Loucy (cell line): ENCODE measurements around the gene HOXB9.

Source experiments
- H2AFZ ChIP-seq: fragments of 200-600 bp; sonication (generic); 2 replicates; pipeline ENCODE4 v1.6.0; 2016; ENCODE audit warnings: antibody characterized with exemption, mild to moderate bottlenecking, low read length, moderate library complexity
- H3F3A ChIP-seq: fragments of 200-600 bp; 2 replicates; pipeline ENCODE4 v1.6.0; 2016; ENCODE audit warnings: antibody characterized with exemption, low read depth, mild to moderate bottlenecking
- H3K27me3 ChIP-seq: fragments of 200-600 bp; sonication (generic); 2 replicates; pipeline ENCODE4 v1.6.1; 2014; ENCODE audit warnings: low read length, mild to moderate bottlenecking; ENCODE audit not compliant: insufficient read depth, poor library complexity, severe bottlenecking
- H3K36me3 ChIP-seq: fragments of 200-600 bp; sonication (generic); 2 replicates; pipeline ENCODE4 v1.6.1; 2016; ENCODE audit warnings: low read length; ENCODE audit not compliant: insufficient read depth
- H3K4me1 ChIP-seq: fragments of 200-600 bp; sonication (generic); 2 replicates; pipeline ENCODE4 v1.5.1; 2014; ENCODE audit warnings: low read length, mild to moderate bottlenecking; ENCODE audit not compliant: insufficient read depth, poor library complexity, severe bottlenecking
- H3K4me2 ChIP-seq: fragments of 200-600 bp; sonication (generic); 2 replicates; pipeline ENCODE4 v1.6.0; 2014; ENCODE audit warnings: antibody characterized with exemption, low read length, low read depth, mild to moderate bottlenecking; ENCODE audit not compliant: poor library complexity, severe bottlenecking
- H3K4me3 ChIP-seq: fragments of 200-600 bp; sonication (generic); 2 replicates; pipeline ENCODE4 v1.5.1; 2014; ENCODE audit warnings: low read length, mild to moderate bottlenecking, mixed read lengths; ENCODE audit not compliant: poor library complexity, severe bottlenecking
- H3K79me2 ChIP-seq: fragments of 200-600 bp; sonication (generic); 2 replicates; pipeline ENCODE4 v1.6.1; 2014; ENCODE audit warnings: low read length; ENCODE audit not compliant: insufficient read depth
- H3K9ac ChIP-seq: fragments of 200-600 bp; sonication (generic); 2 replicates; pipeline ENCODE4 v1.6.0; 2014; ENCODE audit warnings: mild to moderate bottlenecking, low read depth, low read length, moderate library complexity; ENCODE audit not compliant: poor library complexity, severe bottlenecking
- H3K9me2 ChIP-seq: fragments of 200-600 bp; sonication (generic); replicated peaks from 2 replicates; pipeline ENCODE4 v1.6.1; 2016; ENCODE audit warnings: low read depth, low read length, mixed read lengths
- H3K9me3 ChIP-seq: fragments of 200-600 bp; sonication (generic); 2 replicates; pipeline ENCODE4 v1.6.1; 2014; ENCODE audit warnings: mild to moderate bottlenecking, antibody characterized with exemption, low read length, low read depth; ENCODE audit not compliant: insufficient read depth
- H4K20me1 ChIP-seq: fragments of 200-600 bp; sonication (generic); 2 replicates; pipeline ENCODE4 v1.6.0; 2014; ENCODE audit warnings: antibody characterized with exemption, low read length, mild to moderate bottlenecking; ENCODE audit not compliant: insufficient read depth, poor library complexity, severe bottlenecking
- EZH2phosphoT487 ChIP-seq: fragments of 200-600 bp; IDR thresholded peaks from 2 replicates; pipeline ENCODE4 v1.6.1; 2018; ENCODE audit warnings: antibody characterized with exemption, mild to moderate bottlenecking, moderate library complexity, borderline replicate concordance
- TF ChIP-seq, protein P1 (sequence below): fragments of 200-600 bp; sonication (generic); conservative IDR thresholded peaks from 2 replicates; pipeline ENCODE4 v1.5.1; 2014; ENCODE audit warnings: mild to moderate bottlenecking, antibody characterized with exemption, low read length

The HOXB9 gene

GRCh38 chr17:48615963-48616716, 10.0 kb downstream of the HOXB9 start:
- H3K79me2 ChIP-seq, result peaks cover 97% of the 10 kb centered on the region
- peaks cover 8% of the 10 kb centered on the region; the same call in 1 of the 2 replicates for H3F3A ChIP-seq
- peak overlapping the region; percentile 98 for H3K4me2 ChIP-seq
- peaks cover 31% of the 10 kb centered on the region for H3K4me1 ChIP-seq
- H3K9me2 ChIP-seq, result no peaks in the 10 kb centered on the region
- peak overlapping the region; percentile 100 for H3K9ac ChIP-seq
- H3K4me3 ChIP-seq, result peak overlapping the region; percentile 89
- TF ChIP-seq EZH2phosphoT487, result no peak
- TF ChIP-seq, protein P1, sequence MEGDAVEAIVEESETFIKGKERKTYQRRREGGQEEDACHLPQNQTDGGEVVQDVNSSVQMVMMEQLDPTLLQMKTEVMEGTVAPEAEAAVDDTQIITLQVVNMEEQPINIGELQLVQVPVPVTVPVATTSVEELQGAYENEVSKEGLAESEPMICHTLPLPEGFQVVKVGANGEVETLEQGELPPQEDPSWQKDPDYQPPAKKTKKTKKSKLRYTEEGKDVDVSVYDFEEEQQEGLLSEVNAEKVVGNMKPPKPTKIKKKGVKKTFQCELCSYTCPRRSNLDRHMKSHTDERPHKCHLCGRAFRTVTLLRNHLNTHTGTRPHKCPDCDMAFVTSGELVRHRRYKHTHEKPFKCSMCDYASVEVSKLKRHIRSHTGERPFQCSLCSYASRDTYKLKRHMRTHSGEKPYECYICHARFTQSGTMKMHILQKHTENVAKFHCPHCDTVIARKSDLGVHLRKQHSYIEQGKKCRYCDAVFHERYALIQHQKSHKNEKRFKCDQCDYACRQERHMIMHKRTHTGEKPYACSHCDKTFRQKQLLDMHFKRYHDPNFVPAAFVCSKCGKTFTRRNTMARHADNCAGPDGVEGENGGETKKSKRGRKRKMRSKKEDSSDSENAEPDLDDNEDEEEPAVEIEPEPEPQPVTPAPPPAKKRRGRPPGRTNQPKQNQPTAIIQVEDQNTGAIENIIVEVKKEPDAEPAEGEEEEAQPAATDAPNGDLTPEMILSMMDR, result no peak
- H3K9me3 ChIP-seq, result no peaks in the 10 kb centered on the region
- H2AFZ ChIP-seq, result no peak overlapping the region
- H3K36me3 ChIP-seq, result no peaks in the 10 kb centered on the region
- peaks cover 21% of the 10 kb centered on the region for H3K27me3 ChIP-seq
- H4K20me1 ChIP-seq, result peaks cover 9% of the 10 kb centered on the region

DNA sequence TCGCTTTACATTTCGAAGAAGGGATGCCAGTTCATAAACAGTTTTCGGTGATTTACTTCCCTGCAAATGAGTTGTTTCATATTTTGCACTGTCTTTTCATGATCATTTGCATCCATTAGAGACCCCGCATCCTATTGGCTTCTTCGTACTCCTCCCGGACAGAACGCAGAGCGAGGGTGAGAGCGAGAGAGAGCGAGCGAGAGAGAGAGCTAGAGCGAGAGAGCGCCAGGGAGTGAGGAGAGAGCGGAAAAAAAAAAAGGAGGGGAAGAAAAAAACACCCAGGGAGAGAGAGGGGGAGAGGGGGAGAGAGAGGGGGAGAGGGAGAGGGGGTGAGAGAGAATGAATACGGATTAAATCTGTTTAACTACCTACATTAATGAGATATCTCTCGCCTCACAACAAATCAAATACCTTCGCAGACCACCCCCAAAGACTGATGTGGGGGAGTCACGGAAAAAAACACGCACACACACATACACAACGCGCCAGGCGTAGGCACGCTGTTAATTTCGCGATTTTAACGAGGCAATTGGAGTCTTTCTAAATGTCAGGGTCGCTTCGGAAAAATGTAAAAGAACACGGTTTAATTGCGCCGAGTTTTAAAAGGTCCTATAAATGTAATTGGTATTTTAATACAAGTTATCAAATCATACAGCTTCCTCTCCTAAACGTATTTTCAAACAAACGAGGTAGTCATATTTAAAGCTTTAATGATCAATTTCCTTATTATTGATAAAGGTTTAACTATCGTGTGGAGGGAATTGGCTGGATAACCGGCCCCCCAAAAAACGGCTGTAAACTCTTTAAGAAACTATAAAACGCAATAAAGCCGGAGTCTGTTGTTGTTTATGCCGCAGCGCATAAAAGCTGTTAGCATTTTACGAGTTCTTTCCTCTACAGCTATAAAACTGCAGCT, 10.9 kb downstream of the HOXB9 start, which contains the start of gene HOXB8:
Gene HOXB8 (minus strand): TSS at position 246 of the 916 bp plus-strand sequence. CDS start 588 bp downstream, outside the sequence.
- H4K20me1 ChIP-seq, result peaks cover 9% of the 10 kb centered on the region
- peaks cover 24% of the 10 kb centered on the region for H3K4me1 ChIP-seq
- peak within 1 kb of the TSS; percentile 100 for H3K9ac ChIP-seq
- H3F3A ChIP-seq, result peaks cover 12% of the 10 kb centered on the region; the same call in 1 of the 2 replicates
- H3K4me2 ChIP-seq, result peak within 1 kb of the TSS; percentile 98
- no peak within 1 kb of the TSS for H2AFZ ChIP-seq
- TF ChIP-seq, protein P1, result no peak
- peak; percentile 14; the same call in 1 of the 2 replicates for TF ChIP-seq EZH2phosphoT487
- H3K9me3 ChIP-seq, result no peaks in the 10 kb centered on the region
- H3K9me2 ChIP-seq, result no peaks in the 10 kb centered on the region
- H3K4me3 ChIP-seq, result peak within 1 kb of the TSS; percentile 89
- no peaks in the 10 kb centered on the region for H3K36me3 ChIP-seq
- H3K27me3 ChIP-seq, result peaks cover 20% of the 10 kb centered on the region
- peaks cover 97% of the 10 kb centered on the region for H3K79me2 ChIP-seq

DNA sequence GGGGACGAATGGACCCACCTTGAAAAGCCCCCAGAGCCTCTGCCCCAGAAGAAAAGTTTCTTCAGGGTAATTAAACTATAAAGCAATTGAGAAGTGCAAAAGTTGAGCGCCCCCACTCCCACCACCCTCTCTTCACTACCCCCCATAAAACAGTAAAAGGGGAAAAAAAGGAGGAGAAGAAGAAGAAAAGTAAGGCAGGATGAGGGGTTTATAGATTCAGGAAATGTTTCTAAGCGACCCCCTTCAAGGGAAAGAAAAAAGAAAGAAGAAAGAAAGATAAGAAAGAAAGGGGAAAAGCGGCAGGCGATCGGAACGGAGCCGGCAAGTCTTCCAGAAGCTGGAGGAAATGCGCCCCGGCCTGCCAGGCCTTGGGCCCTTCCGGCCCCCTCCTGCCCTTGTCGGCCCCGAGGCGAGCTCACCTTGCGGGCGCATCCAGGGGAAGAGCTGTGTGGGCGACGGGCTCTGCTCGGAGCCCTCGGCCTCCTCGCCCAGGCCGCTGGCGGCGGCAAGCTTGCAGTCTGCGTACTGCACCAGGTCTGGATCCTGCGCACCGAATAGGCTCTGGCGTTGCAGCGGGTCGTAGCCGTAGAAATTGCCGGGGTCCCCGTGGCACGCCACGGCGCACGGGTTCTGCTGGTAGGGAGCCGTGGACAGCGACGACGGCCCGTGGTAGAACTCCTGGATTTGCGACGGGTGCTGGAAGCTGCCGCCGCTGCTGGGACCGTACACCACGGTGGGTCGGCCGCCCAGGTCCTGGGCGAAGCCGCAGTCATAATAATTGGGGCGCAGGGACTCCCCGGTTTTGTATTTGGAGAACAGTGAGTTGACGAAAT, 12.1 kb downstream of the HOXB9 start:
- Histone ChIP-seq H2AFZ (no peak overlapping the region), H3K9ac (peak overlapping the region; percentile 100), H3K9me2 (no peaks in the 10 kb centered on the region), H4K20me1 (peaks cover 9% of the 10 kb centered on the region), H3K36me3 (no peaks in the 10 kb centered on the region), H3K4me2 (peak overlapping the region; percentile 98), H3K9me3 (no peaks in the 10 kb centered on the region), H3K4me3 (peak overlapping the region; percentile 89), H3K79me2 (peaks cover 99% of the 10 kb centered on the region), H3K4me1 (peaks cover 24% of the 10 kb centered on the region), H3K27me3 (peaks cover 14% of the 10 kb centered on the region), H3F3A (peaks cover 8% of the 10 kb centered on the region; the same call in 1 of the 2 replicates)
- no peak for TF ChIP-seq EZH2phosphoT487
- TF ChIP-seq, protein P1, result no peak
